GM19035 (cell line): ENCODE measurements around the gene NTN1.

Experiments
- ATAC-seq: cut with Tn5 transposase; IDR thresholded peaks from one replicate; pipeline ENCODE4 v1.9.1; 2021; ENCODE audit not compliant: unreplicated experiment

The NTN1 gene

DNA sequence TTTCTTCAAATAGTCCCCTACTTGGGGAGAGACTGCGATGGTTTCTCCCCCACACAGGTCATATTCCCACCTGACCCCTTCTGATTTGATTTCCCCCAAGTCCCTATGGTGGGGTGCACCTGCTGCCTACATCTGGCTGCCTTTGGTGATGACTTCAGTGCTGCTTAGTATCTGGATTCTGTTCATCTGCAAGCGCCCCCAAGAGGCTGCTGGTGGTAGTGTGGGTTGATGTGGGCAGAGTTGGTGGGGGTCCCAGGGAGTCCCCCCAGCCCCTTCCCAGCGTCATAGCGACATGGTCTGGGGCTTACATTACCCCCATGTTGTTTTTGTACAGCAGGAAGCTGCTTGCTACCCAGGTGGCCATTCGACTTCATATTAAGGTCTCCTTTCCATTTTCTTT is 99.2 kb downstream of the NTN1 start:
- ATAC-seq: no peak

DNA sequence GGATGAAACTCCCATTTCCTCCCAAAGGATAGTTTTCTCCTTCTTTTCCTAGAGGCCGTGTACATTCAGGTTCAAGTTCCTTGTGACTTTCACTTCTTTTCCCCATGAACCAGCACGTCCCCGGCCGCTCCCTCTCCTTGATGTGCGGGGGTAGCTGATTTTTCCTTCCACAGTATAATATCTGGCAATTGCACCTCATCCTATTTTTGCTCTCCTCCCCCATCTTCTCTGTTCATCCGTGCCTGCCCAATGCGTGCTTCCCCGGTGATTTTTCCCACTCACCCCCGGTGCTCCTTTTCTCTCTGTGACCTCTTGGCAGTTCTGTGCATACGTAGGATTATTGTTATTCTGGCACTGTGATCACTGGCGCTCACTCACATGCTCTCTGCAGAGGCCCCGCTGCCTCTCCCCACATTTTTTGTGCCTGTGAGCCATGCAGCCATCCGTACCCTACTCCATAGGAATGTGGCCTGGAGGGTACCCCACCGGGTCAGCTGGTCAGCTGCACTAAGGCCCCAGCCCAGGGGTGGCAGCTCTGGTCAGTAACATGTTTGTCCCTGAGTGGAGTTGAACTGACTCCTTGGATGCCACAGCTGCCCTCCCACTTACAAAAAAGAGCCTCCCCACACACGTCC is 100.0 kb downstream of the NTN1 start:
- no peak for ATAC-seq

DNA sequence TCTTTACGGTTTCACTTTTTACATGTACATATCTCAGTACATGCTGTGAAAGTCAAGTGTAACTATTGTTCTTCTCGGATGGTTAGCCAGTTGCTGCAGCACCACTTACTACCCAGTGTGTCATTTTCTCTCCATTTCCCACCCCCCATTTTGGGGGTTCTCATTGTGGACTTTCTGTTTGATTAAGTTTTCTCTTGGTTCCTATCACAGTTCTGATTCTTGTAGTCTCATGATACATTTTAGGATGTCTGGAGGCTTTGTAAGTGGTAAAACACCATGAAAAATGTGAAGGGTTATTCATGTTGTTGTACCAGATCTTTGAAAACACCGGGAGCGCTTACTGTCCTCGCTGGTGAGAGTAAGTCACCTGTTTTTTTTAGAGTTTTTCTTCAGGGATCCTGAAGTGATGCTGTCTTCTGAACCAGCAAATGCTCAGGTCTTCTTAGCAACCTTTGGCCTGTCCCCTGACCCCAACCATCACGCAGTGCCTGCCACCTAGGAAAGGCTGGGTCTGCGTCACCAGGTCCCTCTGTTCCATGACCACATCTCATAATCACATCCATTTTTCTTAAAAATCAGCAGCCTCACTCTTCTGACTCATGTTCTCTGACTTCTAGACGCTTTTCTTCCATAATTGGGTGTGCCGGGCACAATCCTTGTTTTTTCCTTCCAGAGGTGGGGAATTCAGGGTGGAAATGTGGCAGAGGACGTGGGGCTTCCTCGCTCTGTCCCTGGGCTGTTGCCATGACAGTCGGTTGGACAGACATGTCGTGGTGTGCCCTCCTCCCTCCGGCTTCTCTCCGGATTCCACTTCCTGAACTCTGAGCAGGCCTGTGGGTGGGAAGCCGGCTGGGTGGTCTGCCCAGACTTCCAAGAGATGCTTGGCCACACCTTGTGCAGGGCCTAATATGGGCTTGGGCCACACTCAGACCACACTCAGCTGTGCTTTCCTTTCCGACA is 102.6 kb downstream of the NTN1 start:
- no peak for ATAC-seq

DNA sequence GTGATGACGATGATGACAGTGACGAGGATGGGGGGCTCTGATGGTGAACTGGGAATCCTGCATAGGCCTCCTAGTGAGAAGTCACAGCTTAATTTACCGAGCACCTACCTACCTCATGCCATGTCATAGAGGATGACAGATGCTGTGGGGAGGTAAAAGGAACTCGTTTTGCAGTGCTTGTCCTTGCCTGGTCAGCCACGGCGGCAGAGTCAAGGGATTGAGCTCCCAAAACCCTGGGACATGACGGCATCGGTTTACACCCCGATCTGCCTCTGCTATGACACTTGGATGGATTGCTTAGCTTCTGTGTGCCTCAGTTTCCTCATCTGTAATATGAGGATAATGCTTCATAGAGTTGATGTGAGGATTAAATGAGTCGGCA is 103.2 kb downstream of the NTN1 start:
- ATAC-seq: no peak

DNA sequence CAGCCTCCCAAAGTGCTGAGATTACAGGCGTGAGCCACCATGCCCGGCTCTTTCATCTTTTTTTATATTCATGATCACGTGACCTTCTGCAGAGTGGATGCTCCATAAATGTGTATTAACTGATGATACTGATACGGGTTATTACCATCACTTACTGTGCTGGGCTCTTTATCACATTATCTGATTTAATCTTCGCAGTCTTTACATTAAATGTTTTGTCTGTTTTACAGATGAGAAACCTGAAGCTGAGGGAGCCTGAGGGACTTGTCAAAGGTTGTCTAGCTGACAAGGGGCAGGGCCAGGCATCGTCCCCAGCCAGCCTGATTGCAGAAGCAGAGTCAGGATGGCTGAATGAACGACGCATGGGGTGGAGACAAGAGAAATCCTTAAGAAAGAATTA is 104.4 kb downstream of the NTN1 start:
- no peak for ATAC-seq

DNA sequence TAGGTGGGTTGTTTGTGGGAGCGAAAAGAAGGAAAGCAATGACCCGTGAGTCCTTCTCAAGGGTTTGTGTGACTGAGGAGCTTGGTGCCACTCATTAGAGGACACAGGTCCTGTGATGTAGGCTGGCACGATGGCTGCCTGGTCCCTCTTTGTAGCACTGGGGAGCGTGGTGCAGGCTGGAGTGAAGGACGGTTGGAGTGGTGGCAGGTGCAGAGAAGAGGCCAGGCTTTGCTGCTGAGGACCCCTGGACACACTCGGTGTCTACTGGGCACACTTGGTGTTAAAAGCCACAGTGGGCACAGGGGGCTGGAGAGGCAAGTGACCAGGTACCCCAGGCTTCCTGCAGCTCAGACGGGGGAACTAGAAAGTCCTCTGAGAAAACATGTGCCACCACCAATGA is 106.0 kb downstream of the NTN1 start:
- no peak for ATAC-seq

DNA sequence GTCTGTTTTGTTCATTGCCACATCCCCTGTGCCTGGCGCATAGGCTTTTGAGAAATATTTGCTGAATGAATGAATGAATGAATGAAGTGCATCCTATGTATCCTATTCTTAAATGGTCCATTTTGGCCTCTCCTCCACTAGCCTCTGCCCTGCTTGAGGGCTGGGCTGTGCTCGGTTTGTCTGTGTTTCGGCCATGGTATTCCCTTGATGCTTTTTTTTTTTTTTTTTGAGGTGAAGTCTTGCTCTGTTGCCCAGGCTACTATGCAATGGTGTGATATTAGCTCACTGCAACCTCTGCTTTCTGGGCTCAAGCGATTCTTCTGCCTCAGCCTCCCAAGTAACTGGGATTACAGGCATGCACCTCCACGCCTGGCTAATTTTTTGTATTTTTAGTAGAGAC is 110.1 kb downstream of the NTN1 start:
- ATAC-seq: no peak

DNA sequence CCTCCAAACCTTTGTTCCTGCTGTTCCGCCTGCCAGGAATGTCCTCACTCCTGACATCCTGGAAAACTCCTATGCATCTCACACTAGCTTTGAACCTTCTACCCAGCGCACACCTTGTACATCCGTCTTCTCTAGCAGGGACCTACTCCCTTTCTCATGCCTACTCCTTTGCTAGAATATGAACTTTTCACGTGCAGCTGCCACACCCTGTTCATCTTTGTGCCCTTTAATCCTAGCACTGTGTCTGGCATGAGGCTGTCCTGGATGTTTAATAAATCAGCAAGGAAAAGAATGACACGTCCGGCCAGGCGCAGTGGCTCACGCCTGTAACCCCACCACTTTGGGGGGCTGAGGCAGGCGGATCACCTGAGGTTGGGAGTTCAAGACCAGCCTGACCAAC is 111.0 kb downstream of the NTN1 start:
- no peak for ATAC-seq

DNA sequence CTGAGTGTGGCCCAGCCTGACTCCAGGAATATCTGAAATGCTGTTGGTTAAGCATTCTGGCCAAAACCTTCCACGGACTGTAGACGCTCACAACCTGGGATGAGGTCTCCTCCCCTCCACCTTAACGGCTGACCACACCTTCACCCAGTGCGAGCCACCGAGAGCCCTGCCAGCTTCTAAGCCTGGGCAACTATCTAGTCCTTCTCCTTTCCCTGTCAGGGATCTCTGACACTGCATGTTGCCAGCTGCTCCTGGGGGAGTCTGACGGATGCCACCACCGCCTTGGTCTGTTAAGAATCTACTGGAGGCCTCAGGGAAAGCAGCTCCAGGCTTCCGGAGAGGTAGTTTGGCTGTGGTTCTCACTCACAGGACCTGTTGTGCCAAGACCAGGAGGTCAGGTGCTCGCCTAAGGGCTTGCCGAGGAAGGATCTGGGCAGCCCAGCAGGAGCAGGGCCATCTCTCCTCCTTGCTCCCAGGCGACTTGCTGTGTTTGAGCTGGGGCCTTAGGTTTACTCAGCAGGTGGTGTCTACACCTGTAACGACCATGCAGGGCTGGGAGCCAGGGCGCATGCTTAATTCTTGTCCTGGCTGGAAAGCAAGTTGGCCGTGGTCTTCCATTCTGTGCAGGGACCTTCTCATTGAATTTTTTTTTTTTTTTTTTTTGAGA is 111.8 kb downstream of the NTN1 start:
- no peak for ATAC-seq

DNA sequence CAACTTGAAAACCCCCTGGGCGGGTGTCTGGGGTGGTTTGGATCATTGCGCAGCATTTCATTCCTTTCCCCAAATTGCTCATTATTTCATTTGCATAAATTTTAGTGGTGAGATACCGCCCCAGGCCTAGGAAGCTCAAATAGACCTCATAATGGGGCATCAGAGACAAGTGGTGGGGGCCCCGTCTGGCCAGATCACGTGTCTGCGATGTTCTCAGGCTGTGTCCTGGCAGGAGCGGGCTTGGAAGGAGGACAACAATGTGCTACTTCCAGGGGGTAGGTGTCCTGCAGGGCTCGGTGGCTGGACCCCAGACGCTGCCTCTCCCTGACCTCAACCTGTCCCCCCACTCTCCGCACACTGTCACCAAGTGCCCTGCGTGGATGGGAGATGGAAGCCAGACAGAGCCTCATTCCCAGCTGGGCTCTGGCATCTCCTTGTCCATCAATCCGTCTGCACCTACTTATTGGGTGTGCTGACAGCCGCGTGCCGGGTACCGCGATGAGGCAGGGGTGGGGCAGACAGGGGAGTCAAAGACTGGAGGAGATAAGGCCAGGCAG is 116.9 kb downstream of the NTN1 start:
- ATAC-seq: no peak

DNA sequence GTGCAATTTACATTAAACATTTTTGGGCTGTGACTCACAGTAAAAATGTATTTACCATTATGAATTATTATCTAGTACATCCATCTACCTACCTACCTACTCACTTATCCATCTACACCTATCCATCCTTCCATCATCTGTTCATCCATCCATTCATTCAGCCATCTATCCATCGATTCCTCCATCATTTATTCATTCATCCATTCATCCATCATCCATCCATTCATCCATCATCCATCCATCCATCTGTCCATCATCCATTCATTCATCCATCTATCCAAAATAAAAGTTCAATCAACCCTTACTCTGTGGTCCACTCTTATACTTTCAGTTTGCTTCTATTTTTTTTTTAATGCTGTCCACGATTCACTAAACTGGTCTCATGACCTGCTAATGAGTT is 118.4 kb downstream of the NTN1 start:
- ATAC-seq: no peak

DNA sequence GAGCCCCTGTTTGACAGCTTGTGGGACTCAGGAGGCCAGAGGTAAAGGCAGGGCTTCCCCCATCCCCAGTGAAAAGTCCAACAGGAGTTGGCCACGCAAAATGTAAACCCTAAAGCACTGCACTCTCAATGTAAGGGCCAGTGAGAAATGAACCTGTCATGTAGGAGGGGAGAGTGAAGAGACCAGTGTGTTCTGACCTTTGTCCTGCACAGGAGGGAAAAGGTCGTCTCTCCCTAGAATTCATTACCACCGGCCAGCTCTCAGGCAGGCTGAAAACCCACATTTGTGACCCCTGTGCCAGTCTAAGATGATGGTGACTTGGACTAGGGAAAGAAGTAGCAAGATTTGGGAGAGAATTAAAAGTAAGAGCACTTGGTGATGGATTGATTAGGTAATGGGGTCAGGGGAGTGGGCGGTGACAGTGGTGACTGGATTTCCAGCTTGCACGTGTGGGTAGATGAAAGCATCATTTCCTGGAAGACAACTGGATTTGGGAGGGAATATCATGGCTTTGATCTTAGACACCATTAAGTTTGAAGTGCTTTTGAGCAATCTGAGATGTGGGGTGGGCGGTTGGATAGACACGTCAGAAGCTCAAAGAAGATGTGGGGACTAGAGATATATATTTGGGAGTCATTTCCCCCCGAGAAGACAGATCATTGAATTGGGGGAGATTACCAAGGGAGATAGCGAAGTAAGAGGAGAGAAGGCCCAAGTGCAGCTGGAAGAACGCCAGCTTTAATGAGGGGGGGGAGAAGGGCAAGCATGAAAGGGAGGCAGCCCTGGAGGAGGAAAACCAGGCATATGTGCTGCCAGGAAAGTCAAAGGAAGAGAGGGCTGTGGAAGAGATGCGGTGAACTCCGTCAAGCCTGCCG is 119.5 kb downstream of the NTN1 start:
- no peak for ATAC-seq

DNA sequence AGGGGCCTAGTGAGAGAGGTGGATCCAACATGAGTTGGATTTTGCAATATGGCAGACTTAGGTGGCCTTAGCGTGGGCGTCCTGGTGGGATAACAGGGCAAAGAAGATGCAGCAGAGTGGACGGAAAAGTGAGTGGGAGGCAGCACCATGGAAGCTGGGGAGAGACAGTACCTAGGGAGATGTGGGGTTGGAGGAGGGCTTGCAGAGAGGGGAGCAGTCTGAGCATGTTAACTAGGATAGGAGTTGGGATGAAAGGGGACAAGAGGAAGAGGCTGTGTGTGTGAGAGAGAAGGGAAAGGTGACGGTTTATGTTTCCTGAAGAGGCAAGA is 120.1 kb downstream of the NTN1 start:
- no peak for ATAC-seq

DNA sequence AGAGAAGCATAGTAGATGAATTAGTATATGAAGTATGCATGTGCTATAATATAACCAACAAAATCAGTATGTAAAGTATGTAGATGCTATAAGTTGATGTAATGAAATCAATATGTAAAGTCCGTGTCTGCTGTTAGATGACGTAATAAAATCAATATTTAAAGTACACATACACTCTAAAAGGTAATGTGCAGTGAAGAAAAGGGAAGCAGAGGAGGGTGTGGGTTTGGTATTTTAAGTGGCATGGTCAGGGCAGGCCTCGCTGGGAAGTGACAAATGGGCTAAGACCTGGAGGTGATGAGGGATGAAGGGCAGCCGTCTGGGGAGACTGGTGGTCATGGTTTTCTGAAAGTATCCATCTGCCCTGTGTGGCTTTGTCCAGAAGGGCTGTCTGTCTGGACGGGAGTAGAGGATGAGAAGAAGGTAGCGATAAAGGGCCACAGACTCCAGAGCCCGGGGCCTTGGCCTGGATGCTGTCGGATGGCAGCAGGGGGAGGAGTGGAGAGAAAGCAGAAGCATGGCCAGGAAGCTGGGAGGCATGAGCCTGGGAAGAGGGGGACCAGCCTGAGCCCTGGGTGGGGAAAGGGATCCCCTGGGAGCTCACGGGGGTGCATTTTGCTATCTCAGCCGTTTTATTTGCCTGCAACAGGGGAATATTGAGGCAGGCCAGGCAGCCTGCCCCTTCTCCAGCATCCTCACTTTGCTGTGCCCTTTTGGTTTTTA is 121.6 kb downstream of the NTN1 start:
- ATAC-seq: no peak

DNA sequence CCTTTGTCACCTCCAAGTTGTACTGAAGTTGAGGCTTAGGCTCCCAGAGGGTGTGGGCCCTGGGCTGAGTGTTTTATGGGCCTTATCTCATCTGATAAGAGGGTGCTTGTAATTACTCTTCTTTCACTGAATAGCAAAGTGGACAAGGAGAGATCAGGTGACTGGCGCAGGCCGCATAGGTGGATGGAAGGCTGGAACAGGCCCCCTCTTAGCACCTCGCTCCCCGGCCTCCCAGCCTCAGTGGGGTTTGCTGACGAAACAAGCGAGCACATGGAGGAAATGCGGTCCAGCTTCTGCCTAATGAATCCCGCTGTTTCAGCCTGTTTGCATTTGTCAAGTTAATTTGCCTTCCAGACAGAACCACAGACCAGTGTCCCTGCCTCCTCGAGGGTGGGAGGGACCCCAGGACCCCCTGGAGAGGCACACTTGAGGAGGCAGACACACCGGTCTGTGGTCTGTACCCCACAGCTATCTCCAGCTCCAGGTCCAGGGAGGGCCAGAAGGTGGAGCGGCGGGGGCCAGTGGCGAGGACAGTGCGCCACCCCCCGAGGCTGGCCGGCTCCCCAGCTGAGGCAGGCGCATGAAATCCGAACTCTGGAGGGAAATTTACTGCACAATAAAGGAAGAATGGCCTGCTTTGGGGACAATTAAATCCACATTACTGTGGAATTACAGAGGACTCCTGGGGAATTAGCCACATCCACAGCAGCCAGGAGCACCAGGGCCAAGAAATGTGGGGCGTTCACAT is 123.4 kb downstream of the NTN1 start:
- no peak for ATAC-seq

DNA sequence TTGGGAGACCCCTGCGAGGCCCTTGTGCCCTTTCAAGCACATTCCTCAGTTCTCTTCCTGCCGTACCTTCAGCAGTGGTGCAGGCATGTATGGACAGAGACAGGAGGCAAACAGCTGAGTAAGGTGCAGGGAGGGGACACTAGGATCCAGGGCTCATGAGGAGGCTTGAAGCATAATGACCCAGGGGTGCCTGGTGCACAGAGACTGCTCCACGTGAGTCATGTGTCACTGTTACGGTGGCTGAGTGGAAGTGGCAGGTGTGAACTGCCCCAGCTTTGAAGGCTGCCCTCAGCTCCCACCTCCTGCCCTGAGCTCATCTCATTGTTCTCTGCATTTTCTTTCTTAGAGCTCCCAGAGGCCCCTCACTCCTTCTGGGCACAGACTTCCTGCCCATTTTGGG is 124.8 kb downstream of the NTN1 start:
- ATAC-seq: no peak

DNA sequence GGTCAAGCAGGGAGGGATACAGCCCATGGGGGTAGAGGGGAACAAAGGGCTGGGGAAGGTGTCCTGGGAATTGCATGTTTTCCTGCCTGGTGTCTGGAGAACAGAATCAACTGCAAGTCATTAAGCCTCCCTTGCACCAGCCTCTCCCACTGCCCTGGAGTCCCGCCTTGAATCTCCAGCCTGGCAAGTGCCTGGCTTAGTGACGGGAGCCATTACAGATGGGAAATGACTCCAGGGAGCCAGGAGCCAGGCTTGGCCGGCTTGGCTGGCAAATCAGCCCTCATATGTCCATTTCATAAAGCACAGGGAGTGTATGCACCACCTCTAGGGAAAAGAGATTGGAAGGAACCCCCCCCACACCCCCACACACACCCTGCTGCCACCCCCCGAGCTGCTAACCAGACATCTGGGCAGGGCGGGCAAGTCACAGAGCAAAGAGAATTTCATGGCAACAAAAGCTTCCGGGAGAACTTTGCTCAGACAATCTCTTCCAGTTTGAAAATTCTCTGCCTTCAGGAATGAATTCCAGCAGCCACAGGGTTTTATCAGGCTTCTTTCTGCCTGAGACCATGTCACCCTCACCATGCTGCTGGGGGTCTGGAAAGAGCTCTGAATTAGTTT is 127.7 kb downstream of the NTN1 start:
- ATAC-seq: no peak

DNA sequence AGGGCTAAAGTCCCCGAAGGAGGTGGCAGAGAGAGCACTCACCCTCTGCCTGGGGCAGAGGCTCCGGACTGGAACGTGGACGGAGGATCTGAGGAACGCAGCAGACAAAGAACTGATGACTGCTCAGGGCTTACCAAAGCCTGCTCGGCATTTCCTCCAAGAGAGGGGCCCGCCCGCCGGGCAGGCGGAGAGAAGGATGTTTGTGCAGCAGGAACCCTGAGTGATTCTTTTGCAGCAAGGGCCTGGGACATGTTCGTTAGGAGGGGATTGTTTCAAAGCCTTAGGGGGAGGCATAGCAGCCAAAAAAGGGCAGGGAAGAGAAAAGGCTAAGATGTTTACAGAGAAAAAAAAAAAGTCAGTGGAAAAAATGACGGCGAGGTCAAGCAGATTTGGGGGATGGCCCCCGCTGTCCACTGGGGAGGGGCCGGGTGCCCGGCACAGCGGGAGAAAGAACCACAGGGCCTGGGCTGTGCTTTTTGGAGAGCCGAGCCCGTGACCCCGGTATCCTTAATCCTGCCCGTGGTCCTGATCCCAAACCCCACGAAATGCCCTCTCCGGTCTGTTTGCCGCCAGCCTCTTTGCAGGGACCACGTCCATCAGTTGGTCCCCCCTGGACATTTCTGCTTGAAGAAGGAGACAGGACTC is 129.3 kb downstream of the NTN1 start:
- no peak for ATAC-seq

DNA sequence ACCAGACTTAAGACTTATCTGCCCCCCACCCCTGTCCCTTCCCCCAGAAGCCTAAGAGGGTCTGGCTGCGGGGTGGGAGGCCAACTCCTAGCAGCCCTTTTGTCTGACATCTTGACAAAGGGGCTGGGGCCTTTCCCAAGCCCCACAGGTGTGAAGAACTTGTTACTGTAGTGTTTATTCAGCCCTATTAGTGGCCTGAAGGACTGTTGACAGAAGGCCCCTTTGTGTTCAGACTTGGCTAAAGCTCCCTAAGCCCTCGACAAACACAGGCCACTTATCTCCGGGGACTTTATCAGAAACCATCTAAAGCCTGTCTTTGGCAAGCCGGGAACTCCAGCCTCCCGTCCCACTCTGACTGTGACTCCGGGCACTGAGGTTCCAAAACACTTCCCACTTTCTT is 129.8 kb downstream of the NTN1 start:
- no peak for ATAC-seq
